Measurements from ENCODE around the gene COA3. TPM values are rescaled to one million over a fixed set of nuclear protein-coding genes. Genes with fewer than 3 reads are reported as not detected.
A peak's percentile ranks its signal among the peaks of the same experiment; 100 is the strongest.

COA3 gene
- total RNA-seq, 6 experiments from 2014 or later = 50.4 to 118 (median 68.3) TPM

- TF ChIP-seq POLR2A (IDR thresholded peaks at IDR 0.05) (peak; percentile 92), CTCF (IDR thresholded peaks at IDR 0.05) (no peak)
- DNase-seq (peak; percentile 94 to 96 (median 95)), ATAC-seq (peak; percentile 94 to 97 (median 96))
- Histone ChIP-seq H3K27me3 (no peaks in the 10 kb centered on the region), H3K27ac (peak within 1 kb of the TSS; percentile 68 to 81 (median 79)), H3K9me3 (no peaks in the 10 kb centered on the region), H3K4me3 (peak within 1 kb of the TSS; percentile 86 to 92 (median 89)), H3K4me1 (peaks cover 0 to 23% (median 2%) of the 10 kb centered on the region in 4 donors), H3K36me3 (peaks cover 0 to 19% (median 8%) of the 10 kb centered on the region in 4 donors)
- intact Hi-C loops (cut with DNase I) = no loop called here
- WGBS (ENCODE audit: insufficient coverage, low coverage, low lambda C conversion rate, missing lambda C conversion rate) = 0% methylated on average over 31 of the region's 71 CpGs
Observed at GRCh38 chr17:42832934-42833766, 34.6 kb upstream of the COA3 start, which contains the start of gene PSME3. Gene PSME3 (plus strand): TSS chr17:42833397. CDS start chr17:42833632, 235 bp downstream.

- no peaks in the 10 kb centered on the region for H3K27me3 ChIP-seq
- intact Hi-C loops (cut with DNase I) = no loop called here
- peaks cover 0 to 23% (median 2%) of the 10 kb centered on the region in 4 donors for H3K4me1 ChIP-seq
- WGBS (ENCODE audit: insufficient coverage, low coverage, low lambda C conversion rate, missing lambda C conversion rate) = 42% methylated on average over 8 of the region's 9 CpGs
- TF ChIP-seq CTCF (IDR thresholded peaks at IDR 0.05) (no peak), POLR2A (IDR thresholded peaks at IDR 0.05) (no peak)
- H3K27ac ChIP-seq = peak overlapping the region; percentile 68 to 81 (median 79)
- peaks cover 0 to 11% (median 5%) of the 10 kb centered on the region in 4 donors for H3K36me3 ChIP-seq
- no peaks in the 10 kb centered on the region for H3K9me3 ChIP-seq
- no peak for DNase-seq
- peak overlapping the region; percentile 86 to 92 (median 89) for H3K4me3 ChIP-seq
- peak in 1 of 4 donors; percentile 14 for ATAC-seq
Observed at GRCh38 chr17:42832213-42832933, 33.9 kb upstream of the COA3 start.

- peaks cover 0 to 23% (median 2%) of the 10 kb centered on the region in 4 donors for H3K4me1 ChIP-seq
- DNase-seq (no peak), ATAC-seq (no peak)
- H3K36me3 ChIP-seq = peaks cover 0 to 2% (median 0%) of the 10 kb centered on the region in 4 donors
- intact Hi-C loops (cut with DNase I) = no loop called here
- H3K27me3 ChIP-seq = no peaks in the 10 kb centered on the region
- no peak overlapping the region for H3K27ac ChIP-seq
- TF ChIP-seq POLR2A (IDR thresholded peaks at IDR 0.05) (no peak), CTCF (IDR thresholded peaks at IDR 0.05) (no peak)
- H3K9me3 ChIP-seq = no peaks in the 10 kb centered on the region
- no peak overlapping the region for H3K4me3 ChIP-seq
Observed at GRCh38 chr17:42830971-42831370, 32.5 kb upstream of the COA3 start.

GRCh38 chr17:42827472-42827871, 29.0 kb upstream of the COA3 start:
- Histone ChIP-seq H3K27ac (no peak overlapping the region), H3K4me1 (peaks cover 0 to 13% (median 2%) of the 10 kb centered on the region in 4 donors), H3K4me3 (no peak overlapping the region), H3K27me3 (no peaks in the 10 kb centered on the region), H3K36me3 (no peaks in the 10 kb centered on the region), H3K9me3 (no peaks in the 10 kb centered on the region)
- TF ChIP-seq POLR2A (IDR thresholded peaks at IDR 0.05) (no peak), CTCF (IDR thresholded peaks at IDR 0.05) (no peak)
- intact Hi-C loops (cut with DNase I) = no loop called here
- 70% methylated on average over 1 of the region's 1 CpG for WGBS (ENCODE audit: insufficient coverage, low coverage, low lambda C conversion rate, missing lambda C conversion rate)
- no peak for ATAC-seq
- DNase-seq = no peak
